Left lung (tissue), 10 donors: Measurements from ENCODE around the gene COG4. TPM values are rescaled to one million over a fixed set of nuclear protein-coding genes. Genes with fewer than 3 reads are reported as not detected.

Experiments
- ATAC-seq: fragments of 200-7000 bp; cut with Tn5 transposase; one replicate; pipeline ENCODE4 v1.9.1; 2020; ENCODE audit warnings: moderate library complexity
- DNase-seq, 4 donors: peaks; one replicate each; pipeline ENCODE4 v3.0.0-alpha.2; 2013 to 2020
- H3K27ac ChIP-seq, 2 donors: fragments of 200-600 bp; sonication (generic) in 1 of 2; one replicate each; pipeline versions ENCODE4 v1.5.0 to v1.8.0; 2020 to 2021
- H3K27me3 ChIP-seq, 2 donors: fragments of 200-600 bp; sonication (generic) in 1 of 2; one replicate each; pipeline versions ENCODE4 v1.5.0 to v1.8.0; 2020 to 2021
- H3K36me3 ChIP-seq, 2 donors: fragments of 200-600 bp; sonication (generic) in 1 of 2; one replicate each; pipeline versions ENCODE4 v1.5.0 to v1.8.0; 2020 to 2021
- H3K4me1 ChIP-seq, 2 donors: fragments of 200-600 bp; one replicate each; pipeline ENCODE4 v1.8.0; 2021
- H3K4me3 ChIP-seq, 2 donors: fragments of 200-600 bp; sonication (generic) in 1 of 2; one replicate each; pipeline versions ENCODE4 v1.5.0 to v1.8.0; 2020 to 2021; ENCODE audit warnings: mild to moderate bottlenecking in 1 of 2
- H3K9me3 ChIP-seq, 2 donors: fragments of 200-600 bp; sonication (generic) in 1 of 2; one replicate each; pipeline versions ENCODE4 v1.5.0 to v1.8.0; 2020 to 2021
- CTCF ChIP-seq, 2 donors: fragments of 200-600 bp; sonication (generic) in 1 of 2; IDR thresholded peaks; one replicate each; pipeline versions ENCODE4 v1.5.0 to v1.8.0; 2021; ENCODE audit warnings: antibody characterized with exemption in 2 of 2
- intact Hi-C, 2 donors: fragments of 100-400 bp; cut with DNase I; formaldehyde crosslinking; loops; one replicate each; pipeline versions ENCODE4 v1.11.2 to v1.14.2; 2022
- polyA plus RNA-seq, 6 donors: library from polyadenylated mRNA; unstranded; fragments of 120-200 nt; gene quantifications; one replicate each; pipeline ENCODE4 v1.2.1, GENCODE V29; 2013; ENCODE audit not compliant: insufficient read length in 6 of 6
- total RNA-seq, 2 donors: library from RNA; stranded (reverse); fragmentation: NEBNext Ultra II Directional; extraction: Animal tissue kit (Norgen Biotek cat#: 25700); gene quantifications; one replicate each; pipeline ENCODE4 v1.2.1, GENCODE V29; 2021
- donor health status: DM: no; HTN: yes; CAD: no.
- donor health status: DM: no; HTN: no; CAD: no.

COG4 gene
- total and polyA plus RNA-seq, 8 donors: 56.0 to 66.7 (median 59.1) TPM

DNA sequence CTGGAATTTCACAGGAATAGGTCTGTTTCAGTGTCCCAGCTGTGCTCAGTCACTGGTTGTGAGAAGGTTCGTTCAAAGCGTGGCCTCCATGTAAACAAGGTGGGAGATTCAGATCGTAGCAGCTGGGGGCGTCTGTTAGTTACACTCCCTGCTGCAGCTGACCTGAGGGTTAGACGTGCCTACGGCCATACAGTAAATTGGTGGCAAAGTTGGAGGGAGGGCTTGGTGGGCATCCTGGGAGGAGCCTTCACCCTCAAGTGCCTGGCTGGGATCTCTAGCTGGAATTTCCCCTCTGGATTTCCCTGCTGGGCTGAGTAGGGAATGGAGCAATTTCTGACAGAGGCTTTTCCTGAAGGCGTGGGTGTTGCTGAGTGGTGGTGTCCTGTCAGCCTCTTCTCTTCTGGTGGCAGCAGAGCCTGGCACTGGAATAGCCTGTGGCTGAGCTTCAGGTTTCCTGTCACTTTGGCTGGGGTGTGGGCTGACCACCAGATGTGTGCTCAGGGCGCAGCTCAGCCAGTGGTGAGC lies 62.6 kb downstream of the COG4 start:
- peak in 1 of 4 donors; percentile 8 for DNase-seq
- intact Hi-C loops: no loop called here

DNA sequence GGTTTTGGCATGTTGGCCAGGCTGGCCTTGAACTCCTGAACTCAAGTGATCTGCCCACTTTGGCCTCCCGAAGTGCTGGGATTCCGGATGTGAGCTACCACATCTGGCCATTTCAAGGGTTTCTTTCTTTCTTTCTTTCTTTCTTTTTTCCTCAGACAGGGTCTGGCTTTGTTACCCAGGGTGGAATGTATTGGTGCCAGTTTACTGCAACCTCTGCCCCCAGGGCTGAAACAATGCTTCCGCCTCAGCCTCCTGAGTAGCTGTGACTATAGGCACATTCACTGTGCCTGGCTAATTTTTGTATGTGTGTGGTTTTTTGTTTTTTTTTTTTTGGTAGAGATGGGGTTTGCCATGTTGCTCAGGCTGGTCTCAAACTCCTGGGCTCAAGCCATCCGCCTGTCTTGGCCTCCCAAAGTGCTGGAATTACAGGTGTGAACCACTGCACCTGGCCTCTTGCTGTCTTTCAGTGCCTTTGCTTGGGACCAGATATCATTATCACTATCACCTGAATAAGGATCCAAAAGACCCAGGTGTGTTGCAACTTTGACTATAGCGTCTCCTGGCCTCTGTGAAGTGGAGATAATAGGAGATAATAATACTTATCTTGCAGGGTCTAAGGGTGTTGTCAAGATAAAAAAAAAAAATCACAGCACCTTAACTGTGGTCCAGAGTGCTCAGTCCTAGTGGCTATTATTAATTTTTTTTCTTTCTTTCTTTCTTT lies 65.7 kb downstream of the COG4 start:
- no peaks in the 10 kb centered on the region for H3K9me3 ChIP-seq
- intact Hi-C loops: no loop called here
- DNase-seq (no peak), ATAC-seq (no peak)
- H3K27me3 ChIP-seq: no peaks in the 10 kb centered on the region
- no peaks in the 10 kb centered on the region for H3K36me3 ChIP-seq
- H3K4me1 ChIP-seq: peaks cover 5 to 28% of the 10 kb centered on the region in 2 donors
- H3K4me3 ChIP-seq: no peak overlapping the region
- TF ChIP-seq CTCF (IDR thresholded peaks at IDR 0.05): no peak
- no peak overlapping the region for H3K27ac ChIP-seq

More for the DNA sequence above, 62.6 kb downstream of the COG4 start:
- peak; percentile 67 for ATAC-seq
- Histone ChIP-seq H3K27me3 (no peaks in the 10 kb centered on the region), H3K9me3 (no peaks in the 10 kb centered on the region), H3K27ac (peak overlapping the region in 1 of 2 donors; percentile 34), H3K4me1 (peaks cover 0 to 18% of the 10 kb centered on the region in 2 donors), H3K4me3 (no peak overlapping the region), H3K36me3 (peaks cover 0 to 29% of the 10 kb centered on the region in 2 donors)
- no peak for TF ChIP-seq CTCF (IDR thresholded peaks at IDR 0.05)

DNA sequence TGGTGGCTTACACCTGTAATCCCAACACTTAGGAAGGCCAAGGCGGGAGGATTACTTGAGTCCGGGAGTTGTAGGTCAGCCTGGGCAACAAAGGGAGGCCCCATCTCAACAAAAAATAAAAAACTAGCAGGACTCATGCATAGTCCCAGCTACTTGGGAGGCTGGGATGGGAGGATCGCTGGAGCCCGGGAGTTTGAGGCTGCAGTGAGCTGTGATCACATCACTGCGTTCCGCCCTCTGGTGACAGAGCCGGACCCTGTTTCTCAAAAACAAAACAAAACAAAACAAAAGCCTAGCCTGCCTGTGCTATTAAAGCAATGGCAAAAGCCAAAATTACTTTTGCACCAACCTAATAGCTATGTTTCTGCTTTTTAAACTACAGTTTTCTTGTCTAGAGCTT lies 67.4 kb downstream of the COG4 start:
- intact Hi-C loops: no loop called here
- ATAC-seq (no peak), DNase-seq (no peak)
- Histone ChIP-seq H3K9me3 (no peaks in the 10 kb centered on the region), H3K4me3 (no peak overlapping the region), H3K4me1 (peaks cover 5 to 21% of the 10 kb centered on the region in 2 donors), H3K27ac (no peak overlapping the region), H3K36me3 (no peaks in the 10 kb centered on the region), H3K27me3 (peaks cover 0 to 4% of the 10 kb centered on the region in 2 donors)
- no peak for TF ChIP-seq CTCF (IDR thresholded peaks at IDR 0.05)

- Histone ChIP-seq H3K27ac (peak within 1 kb of the TSS; percentile 90 to 97), H3K4me3 (peak within 1 kb of the TSS; percentile 94 to 98), H3K9me3 (no peaks in the 10 kb centered on the region), H3K27me3 (peaks cover 0 to 10% of the 10 kb centered on the region in 2 donors), H3K36me3 (no peaks in the 10 kb centered on the region), H3K4me1 (peaks cover 5 to 15% of the 10 kb centered on the region in 2 donors)
- no peak for TF ChIP-seq CTCF (IDR thresholded peaks at IDR 0.05)
- peak; percentile 69 to 91 (median 74) for DNase-seq
- ATAC-seq: peak; percentile 95
- intact Hi-C loops: no loop called here
Measured at GRCh38 chr16:70454222-70455034, 68.9 kb downstream of the COG4 start, which contains the start of gene FCSK. TSS of gene FCSK (plus strand) at chr16:70454595. CDS start at chr16:70463191, 8,596 bp downstream.

DNA sequence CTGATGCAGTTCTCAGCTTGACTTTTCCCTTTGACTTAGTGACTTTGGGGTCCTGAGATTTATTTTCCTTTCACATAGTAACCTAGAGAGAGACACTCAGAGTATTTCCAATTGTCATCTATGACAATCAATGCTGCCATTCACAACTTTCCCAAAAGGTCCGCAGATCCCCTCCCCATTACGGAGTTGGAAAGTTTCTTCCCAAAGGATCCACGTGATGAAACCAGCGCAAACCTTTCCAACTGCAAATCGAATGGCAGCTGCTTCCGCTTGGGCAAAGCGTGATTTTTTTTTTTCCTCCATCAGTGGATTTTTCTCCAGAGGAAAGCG lies 69.5 kb downstream of the COG4 start:
- Histone ChIP-seq H3K4me1 (peaks cover 5 to 15% of the 10 kb centered on the region in 2 donors), H3K9me3 (no peaks in the 10 kb centered on the region), H3K36me3 (no peaks in the 10 kb centered on the region), H3K27ac (peak overlapping the region; percentile 90 to 97), H3K27me3 (peaks cover 0 to 10% of the 10 kb centered on the region in 2 donors), H3K4me3 (peak overlapping the region; percentile 94 to 98)
- ATAC-seq (peak; percentile 50), DNase-seq (peak in 1 of 4 donors; percentile 58)
- intact Hi-C loops: no loop called here
- TF ChIP-seq CTCF (IDR thresholded peaks at IDR 0.05): no peak
